ENCODE data around the gene USP17L28. TPM values are rescaled to one million over a fixed set of nuclear protein-coding genes. Genes with fewer than 3 reads are reported as not detected.
"Not testable (repeated sequence)": the region's sequence is repeated elsewhere in the genome, so short reads cannot be mapped to it uniquely, and the experiment has no call there.

Gene USP17L28
- total RNA-seq, 1 donor from 2014 or later: not detected

GRCh38 chr4:9389001-9389400 is 40.3 kb downstream of the USP17L28 start:
- intact Hi-C loops (cut with micrococcal nuclease); H3K4me3 Mint-ChIP-seq; H3K9me3 Mint-ChIP-seq; H3K36me3 Mint-ChIP-seq (ENCODE audit: low read depth); H3K27ac Mint-ChIP-seq; H3K27me3 Mint-ChIP-seq (ENCODE audit: insufficient read depth); H3K4me1 Mint-ChIP-seq (ENCODE audit: low read depth); DNase-seq (ENCODE audit: low spot score): not testable (repeated sequence)

Other genes with a start within 250 kb of the USP17L28 start
- gene FAM90A26, start 178.5 kb upstream of the USP17L28 start, total RNA-seq: not detected in 2 replicates
- gene USP17L10, start 138.2 kb upstream of the USP17L28 start, total RNA-seq: not detected in 2 replicates
- not detected in 2 replicates for gene USP17L11, start 133.5 kb upstream of the USP17L28 start, total RNA-seq
- not detected in 2 replicates for gene USP17L12, start 128.7 kb upstream of the USP17L28 start, total RNA-seq
- not detected in 2 replicates for gene USP17L13, start 124.0 kb upstream of the USP17L28 start, total RNA-seq
- gene USP17L15, start 114.5 kb upstream of the USP17L28 start, total RNA-seq: not detected in 2 replicates
- not detected in 2 replicates for gene USP17L17, start 105.0 kb upstream of the USP17L28 start, total RNA-seq
- not detected in 2 replicates for gene USP17L18, start 100.3 kb upstream of the USP17L28 start, total RNA-seq
- gene USP17L19, start 95.5 kb upstream of the USP17L28 start, total RNA-seq: not detected in 2 replicates
- gene USP17L20, start 90.8 kb upstream of the USP17L28 start, total RNA-seq: not detected in 2 replicates
- gene USP17L21, start 86.0 kb upstream of the USP17L28 start, total RNA-seq: not detected in 2 replicates
- not detected in 2 replicates for gene USP17L22, start 81.3 kb upstream of the USP17L28 start, total RNA-seq
- gene USP17L24, start 23.7 kb upstream of the USP17L28 start, total RNA-seq: not detected in 2 replicates
- gene USP17L25, start 19.0 kb upstream of the USP17L28 start, total RNA-seq: not detected in 2 replicates
- not detected in 2 replicates for gene USP17L26, start 14.2 kb upstream of the USP17L28 start, total RNA-seq
- not detected in 2 replicates for gene USP17L5, start 9.5 kb upstream of the USP17L28 start, total RNA-seq
- gene USP17L27, start 4.7 kb upstream of the USP17L28 start, total RNA-seq: not detected in 2 replicates
- gene USP17L29, start 4.7 kb downstream of the USP17L28 start, total RNA-seq: not detected in 2 replicates
- not detected in 2 replicates for gene USP17L30, start 14.2 kb downstream of the USP17L28 start, total RNA-seq
- gene DEFB131A, start 95.5 kb downstream of the USP17L28 start, total RNA-seq: not detected in 2 replicates

Measured in activated T-helper 1 cell treated with anti-CD3 and anti-CD28 coated beads, Interleukin-12 subunit alpha, Interleukin-12 subunit beta, Interleukin-2, Interleukin-4 antibody, amounts not matched to agents 30 ng/mL and 10 ng/mL and 1 ng/mL, durations not matched to agents 14 hours and 24 hours and 36 hours (primary cell).